Measurements from ENCODE around the gene MAP1LC3A. TPM values are rescaled to one million over a fixed set of nuclear protein-coding genes. Genes with fewer than 3 reads are reported as not detected.
"Not testable (repeated sequence)": the region's sequence is repeated elsewhere in the genome, so short reads cannot be mapped to it uniquely, and the experiment has no call there.

Gene MAP1LC3A
- total RNA-seq (ENCODE audit: low replicate concordance): 83.9 and 85.2 TPM in 2 replicates
- long read RNA-seq, partial matches to known transcripts: 1 of 2 reads
- long read RNA-seq, other reads (novel, unspliced or antisense): 0 of 2 reads

DNA sequence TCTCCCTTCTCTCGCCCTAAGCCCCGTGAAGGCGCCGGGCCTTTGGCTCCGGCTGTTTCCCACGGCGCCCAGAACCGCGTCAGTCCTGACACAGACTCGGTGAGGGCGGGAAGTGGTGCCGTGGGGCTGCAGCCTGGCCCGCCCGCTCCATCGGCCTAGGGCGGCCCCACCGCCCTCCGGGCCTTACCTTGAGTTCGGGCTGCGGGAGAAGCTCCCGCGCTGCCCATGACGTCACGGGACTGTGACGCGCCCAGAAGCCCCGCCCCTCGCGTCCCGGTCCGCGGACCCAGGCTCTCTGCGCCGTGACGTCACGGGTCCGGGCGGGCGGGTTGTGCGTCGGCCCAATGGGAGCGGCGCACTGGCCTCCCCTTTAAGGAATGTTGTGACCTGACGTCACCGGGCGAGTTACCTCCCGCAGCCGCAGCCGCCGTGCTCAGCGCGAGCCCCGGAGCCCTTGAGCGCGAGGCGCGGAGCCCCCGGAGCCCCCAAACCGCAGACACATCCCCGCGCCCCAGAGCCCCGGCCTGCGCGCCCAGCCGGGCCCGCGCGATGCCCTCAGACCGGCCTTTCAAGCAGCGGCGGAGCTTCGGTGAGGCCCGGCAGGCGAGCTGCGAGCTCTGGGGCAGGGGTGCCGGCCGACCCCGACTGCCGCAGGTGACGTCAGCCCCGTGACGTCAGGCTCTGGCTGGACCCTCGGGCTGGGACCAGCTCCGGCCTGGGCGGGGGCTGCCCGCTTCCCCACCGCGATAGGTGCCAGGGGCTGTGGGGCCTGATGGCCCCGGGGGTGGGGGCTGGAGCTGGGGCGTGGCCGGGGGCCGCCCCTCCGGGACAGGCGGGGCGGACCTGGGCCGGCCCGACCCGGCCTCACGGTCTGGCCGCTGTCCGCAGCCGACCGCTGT is at the start of gene MAP1LC3A:
Gene MAP1LC3A, plus strand, starts transcription at position 399 of the 899 bp plus-strand sequence. Its CDS starts 151 bp downstream, at position 550.
- Mint-ChIP-seq H3K27ac (peak within 1 kb of the TSS; percentile 90), H3K9me3 (no peaks in the 10 kb centered on the region), H3K4me3 (peak within 1 kb of the TSS; percentile 88), H3K4me1 (ENCODE audit: unreplicated experiment) (peaks cover 17% of the 10 kb centered on the region), H3K36me3 (peaks cover 11% of the 10 kb centered on the region), H3K27me3 (no peaks in the 10 kb centered on the region)
- TF ChIP-seq, protein P1, sequence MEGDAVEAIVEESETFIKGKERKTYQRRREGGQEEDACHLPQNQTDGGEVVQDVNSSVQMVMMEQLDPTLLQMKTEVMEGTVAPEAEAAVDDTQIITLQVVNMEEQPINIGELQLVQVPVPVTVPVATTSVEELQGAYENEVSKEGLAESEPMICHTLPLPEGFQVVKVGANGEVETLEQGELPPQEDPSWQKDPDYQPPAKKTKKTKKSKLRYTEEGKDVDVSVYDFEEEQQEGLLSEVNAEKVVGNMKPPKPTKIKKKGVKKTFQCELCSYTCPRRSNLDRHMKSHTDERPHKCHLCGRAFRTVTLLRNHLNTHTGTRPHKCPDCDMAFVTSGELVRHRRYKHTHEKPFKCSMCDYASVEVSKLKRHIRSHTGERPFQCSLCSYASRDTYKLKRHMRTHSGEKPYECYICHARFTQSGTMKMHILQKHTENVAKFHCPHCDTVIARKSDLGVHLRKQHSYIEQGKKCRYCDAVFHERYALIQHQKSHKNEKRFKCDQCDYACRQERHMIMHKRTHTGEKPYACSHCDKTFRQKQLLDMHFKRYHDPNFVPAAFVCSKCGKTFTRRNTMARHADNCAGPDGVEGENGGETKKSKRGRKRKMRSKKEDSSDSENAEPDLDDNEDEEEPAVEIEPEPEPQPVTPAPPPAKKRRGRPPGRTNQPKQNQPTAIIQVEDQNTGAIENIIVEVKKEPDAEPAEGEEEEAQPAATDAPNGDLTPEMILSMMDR (conservative IDR thresholded peaks at IDR 0.05): no peak
- peak; percentile 99 for DNase-seq (ENCODE audit: extremely low spot score, unreplicated experiment)

DNA sequence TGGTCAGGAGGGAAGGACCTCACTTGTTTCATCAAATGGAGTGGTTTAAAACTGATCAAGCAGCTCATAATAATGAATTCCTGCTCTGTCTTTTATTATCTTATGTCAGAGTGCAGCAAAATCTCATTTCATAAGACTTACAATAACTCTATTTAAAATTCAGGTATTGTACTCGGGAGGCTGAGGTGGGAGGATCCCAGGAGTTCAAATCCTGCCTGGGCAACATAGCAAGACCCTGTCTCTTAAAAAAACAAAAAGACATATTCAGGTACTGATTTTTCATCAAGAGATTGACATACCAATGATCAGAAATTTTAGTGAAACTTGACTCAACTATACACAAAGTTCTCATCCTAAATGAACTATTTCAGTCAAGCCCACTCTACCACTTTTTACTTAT is 47.9 kb upstream of the MAP1LC3A start:
- Mint-ChIP-seq H3K9me3 (no peaks in the 10 kb centered on the region), H3K27ac (no peak overlapping the region), H3K4me1 (ENCODE audit: unreplicated experiment) (peaks cover 26% of the 10 kb centered on the region), H3K4me3 (no peak overlapping the region), H3K36me3 (peaks cover 12% of the 10 kb centered on the region), H3K27me3 (no peaks in the 10 kb centered on the region)
- TF ChIP-seq, protein P1 (conservative IDR thresholded peaks at IDR 0.05): no peak
- DNase-seq (ENCODE audit: extremely low spot score, unreplicated experiment): no peak

DNA sequence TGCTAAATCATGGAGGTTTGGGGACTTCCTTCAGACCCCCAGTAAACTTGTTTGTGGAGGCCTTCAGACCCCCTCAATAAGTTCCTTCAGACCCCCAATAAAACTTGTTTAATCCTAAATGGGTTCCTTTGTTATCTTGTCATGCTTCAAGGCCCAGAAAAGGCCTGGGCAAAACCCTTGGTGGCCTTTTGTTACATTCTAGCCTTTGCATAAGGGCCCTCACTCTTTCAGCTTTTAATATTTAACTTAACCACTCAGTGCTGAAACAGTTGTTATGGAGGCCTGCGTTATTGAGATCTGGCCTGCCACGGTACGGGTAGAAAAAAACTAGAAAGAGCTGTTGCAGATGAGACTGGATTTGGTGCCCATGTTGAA is 46.6 kb upstream of the MAP1LC3A start:
- Mint-ChIP-seq H3K27ac (peak overlapping the region; percentile 89), H3K36me3 (peaks cover 12% of the 10 kb centered on the region), H3K4me3 (peak overlapping the region; percentile 74), H3K27me3 (no peaks in the 10 kb centered on the region), H3K4me1 (ENCODE audit: unreplicated experiment) (peaks cover 30% of the 10 kb centered on the region), H3K9me3 (no peaks in the 10 kb centered on the region)
- no peak for DNase-seq (ENCODE audit: extremely low spot score, unreplicated experiment)
- TF ChIP-seq, protein P1 (conservative IDR thresholded peaks at IDR 0.05): no peak

DNA sequence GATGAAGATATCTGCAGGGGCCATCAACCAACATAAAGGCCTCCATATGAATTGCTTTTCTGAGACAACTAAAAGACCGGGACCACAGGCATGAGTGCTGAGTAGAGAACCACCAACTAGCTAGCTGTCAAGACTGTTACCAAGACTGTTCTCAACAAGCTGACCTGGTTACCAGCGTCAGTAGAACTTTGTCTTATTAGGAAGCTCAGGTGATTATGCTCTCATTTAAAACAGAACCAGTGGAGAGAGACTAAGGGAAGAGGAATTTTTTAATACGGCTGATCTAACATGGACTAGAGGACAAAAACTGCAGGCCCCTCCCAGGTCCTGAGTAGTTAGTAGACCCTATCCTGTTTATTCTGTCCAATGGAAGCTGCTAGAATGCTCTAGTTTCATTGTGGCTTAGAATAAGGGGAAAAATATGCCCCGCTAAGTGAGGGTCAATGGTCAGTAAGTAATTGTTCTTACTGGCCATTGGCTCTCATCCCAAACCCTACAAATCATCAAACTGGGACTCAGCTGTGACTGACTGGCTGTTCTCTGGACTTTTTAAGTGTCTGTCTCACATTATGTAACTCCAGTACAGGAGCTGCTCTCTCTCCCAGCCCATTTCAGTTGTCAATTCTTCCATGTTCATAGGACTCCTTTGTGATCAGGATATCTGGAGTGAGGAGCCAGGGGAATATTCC is 46.1 kb upstream of the MAP1LC3A start:
- H3K36me3 Mint-ChIP-seq: peaks cover 11% of the 10 kb centered on the region
- H3K4me3 Mint-ChIP-seq: peak overlapping the region; percentile 80
- H3K4me1 Mint-ChIP-seq (ENCODE audit: unreplicated experiment): peaks cover 30% of the 10 kb centered on the region
- H3K9me3 Mint-ChIP-seq: no peaks in the 10 kb centered on the region
- TF ChIP-seq, protein P1 (conservative IDR thresholded peaks at IDR 0.05): no peak
- peak overlapping the region; percentile 89 for H3K27ac Mint-ChIP-seq
- no peaks in the 10 kb centered on the region for H3K27me3 Mint-ChIP-seq
- DNase-seq (ENCODE audit: extremely low spot score, unreplicated experiment): no peak

DNA sequence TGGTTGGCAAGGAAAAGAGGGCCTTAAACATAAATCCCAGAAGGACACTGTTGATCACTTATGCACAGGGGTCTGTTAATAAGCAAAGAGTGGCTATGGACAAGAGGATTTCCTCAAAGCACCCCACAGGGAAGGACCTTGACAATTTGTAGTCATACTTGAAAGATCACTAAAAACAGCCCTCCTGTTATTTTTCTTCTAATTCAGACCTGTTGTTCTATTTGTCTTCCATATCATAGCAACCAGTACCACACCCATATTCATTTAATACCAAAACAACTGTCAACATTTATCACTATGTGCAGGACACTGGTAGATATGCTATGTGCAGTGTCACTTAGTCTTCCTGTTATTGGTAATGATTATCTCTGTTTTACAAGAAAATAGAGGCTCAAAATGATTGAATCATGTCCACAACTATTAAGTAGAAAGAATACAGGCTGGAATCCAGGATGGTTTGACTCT is 45.5 kb upstream of the MAP1LC3A start:
- Mint-ChIP-seq H3K4me3 (peak overlapping the region; percentile 80), H3K4me1 (ENCODE audit: unreplicated experiment) (peaks cover 33% of the 10 kb centered on the region), H3K27me3 (no peaks in the 10 kb centered on the region), H3K27ac (peak overlapping the region; percentile 89), H3K9me3 (no peaks in the 10 kb centered on the region), H3K36me3 (peaks cover 11% of the 10 kb centered on the region)
- DNase-seq (ENCODE audit: extremely low spot score, unreplicated experiment): no peak
- TF ChIP-seq, protein P1 (conservative IDR thresholded peaks at IDR 0.05): no peak

DNA sequence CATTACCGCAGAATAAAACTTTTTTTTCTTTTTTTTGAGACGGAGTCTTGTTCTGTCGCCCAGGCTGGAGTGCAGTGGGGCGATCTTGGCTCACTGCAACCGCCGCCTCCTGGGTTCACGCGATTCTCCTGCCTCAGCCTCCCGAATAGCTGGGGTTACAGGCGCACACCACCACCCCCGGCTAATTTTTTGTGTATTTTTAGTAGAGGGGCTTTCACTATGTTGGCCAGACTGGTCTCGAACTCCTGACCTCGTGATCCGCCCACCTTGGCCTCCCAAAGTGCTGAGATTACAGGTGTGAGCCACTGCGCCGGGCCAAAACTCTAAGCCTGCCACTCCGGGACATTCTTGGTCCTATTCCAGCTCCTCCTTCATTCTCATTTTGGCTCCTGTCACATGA is 44.5 kb upstream of the MAP1LC3A start:
- Mint-ChIP-seq H3K36me3 (peaks cover 11% of the 10 kb centered on the region), H3K4me1 (ENCODE audit: unreplicated experiment) (peaks cover 40% of the 10 kb centered on the region), H3K27ac (peak overlapping the region; percentile 100)
- peak; percentile 50 for DNase-seq (ENCODE audit: extremely low spot score, unreplicated experiment)
- H3K27me3 Mint-ChIP-seq, H3K4me3 Mint-ChIP-seq, H3K9me3 Mint-ChIP-seq: not testable (repeated sequence)

Data from type B pancreatic cell (in vitro differentiated cells).